Gastrocnemius medialis (tissue), 4 donors: ENCODE data around the gene WDHD1.

Source experiments
- POLR2A ChIP-seq, 2 donors: fragments of 450-650 bp; IDR thresholded peaks; one replicate each; pipeline ENCODE4 v1.6.1; 2017; ENCODE audit warnings: antibody characterized with exemption in 2 of 2, mild to moderate bottlenecking in 2 of 2, moderate library complexity in 2 of 2
- TF ChIP-seq, protein P1 (sequence below), 5 experiments: fragments of 450-650 bp in 3 of 5; fragments of 200-600 bp in 2 of 5; sonication (generic) in 2 of 5; IDR thresholded peaks in 4 of 5; conservative IDR thresholded peaks in 1 of 5; 1 replicate in 4 of 5; 2 replicates in 1 of 5; pipeline ENCODE4 v1.5.1; 2016 to 2019; ENCODE audit warnings: antibody characterized with exemption in 5 of 5, mild to moderate bottlenecking in 3 of 5, moderate library complexity in 3 of 5

DNA sequence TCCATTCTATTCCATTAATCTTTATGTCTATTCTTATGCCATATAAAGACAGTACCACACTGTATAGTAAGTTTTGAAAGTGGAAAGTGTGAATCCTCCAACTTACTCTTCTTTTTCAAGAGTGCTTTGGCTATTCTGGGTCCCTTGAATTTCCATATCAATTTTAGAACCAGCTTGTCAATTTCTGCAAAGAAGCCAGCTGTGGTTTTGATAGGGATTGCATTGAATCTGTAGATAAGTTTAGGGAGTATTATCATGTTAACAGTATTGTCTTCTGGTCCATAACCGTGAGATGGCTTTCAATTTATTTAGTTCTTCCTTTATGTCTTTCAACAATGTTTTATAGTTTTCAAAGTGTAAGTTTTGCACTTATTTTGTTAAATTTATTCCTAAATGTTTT lies 90.1 kb downstream of the WDHD1 start:
- no peak for TF ChIP-seq POLR2A (IDR thresholded peaks at IDR 0.05)
- TF ChIP-seq, protein P1, sequence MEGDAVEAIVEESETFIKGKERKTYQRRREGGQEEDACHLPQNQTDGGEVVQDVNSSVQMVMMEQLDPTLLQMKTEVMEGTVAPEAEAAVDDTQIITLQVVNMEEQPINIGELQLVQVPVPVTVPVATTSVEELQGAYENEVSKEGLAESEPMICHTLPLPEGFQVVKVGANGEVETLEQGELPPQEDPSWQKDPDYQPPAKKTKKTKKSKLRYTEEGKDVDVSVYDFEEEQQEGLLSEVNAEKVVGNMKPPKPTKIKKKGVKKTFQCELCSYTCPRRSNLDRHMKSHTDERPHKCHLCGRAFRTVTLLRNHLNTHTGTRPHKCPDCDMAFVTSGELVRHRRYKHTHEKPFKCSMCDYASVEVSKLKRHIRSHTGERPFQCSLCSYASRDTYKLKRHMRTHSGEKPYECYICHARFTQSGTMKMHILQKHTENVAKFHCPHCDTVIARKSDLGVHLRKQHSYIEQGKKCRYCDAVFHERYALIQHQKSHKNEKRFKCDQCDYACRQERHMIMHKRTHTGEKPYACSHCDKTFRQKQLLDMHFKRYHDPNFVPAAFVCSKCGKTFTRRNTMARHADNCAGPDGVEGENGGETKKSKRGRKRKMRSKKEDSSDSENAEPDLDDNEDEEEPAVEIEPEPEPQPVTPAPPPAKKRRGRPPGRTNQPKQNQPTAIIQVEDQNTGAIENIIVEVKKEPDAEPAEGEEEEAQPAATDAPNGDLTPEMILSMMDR (IDR thresholded peaks at IDR 0.05 in 4 of 5, conservative IDR thresholded peaks at IDR 0.05 in 1 of 5): no peak
